CD4-positive, alpha-beta T cell treated with Interleukin-15 for 1 hour (primary cell): ENCODE data around the gene TTC9C.
"Not testable (repeated sequence)": the region's sequence is repeated elsewhere in the genome, so short reads cannot be mapped to it uniquely, and the experiment has no call there.

Source experiments
- DNase-seq: peaks from one replicate; pipeline ENCODE4 v3.0.0-alpha.2; 2020

TTC9C gene, protein sequence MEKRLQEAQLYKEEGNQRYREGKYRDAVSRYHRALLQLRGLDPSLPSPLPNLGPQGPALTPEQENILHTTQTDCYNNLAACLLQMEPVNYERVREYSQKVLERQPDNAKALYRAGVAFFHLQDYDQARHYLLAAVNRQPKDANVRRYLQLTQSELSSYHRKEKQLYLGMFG

DNA sequence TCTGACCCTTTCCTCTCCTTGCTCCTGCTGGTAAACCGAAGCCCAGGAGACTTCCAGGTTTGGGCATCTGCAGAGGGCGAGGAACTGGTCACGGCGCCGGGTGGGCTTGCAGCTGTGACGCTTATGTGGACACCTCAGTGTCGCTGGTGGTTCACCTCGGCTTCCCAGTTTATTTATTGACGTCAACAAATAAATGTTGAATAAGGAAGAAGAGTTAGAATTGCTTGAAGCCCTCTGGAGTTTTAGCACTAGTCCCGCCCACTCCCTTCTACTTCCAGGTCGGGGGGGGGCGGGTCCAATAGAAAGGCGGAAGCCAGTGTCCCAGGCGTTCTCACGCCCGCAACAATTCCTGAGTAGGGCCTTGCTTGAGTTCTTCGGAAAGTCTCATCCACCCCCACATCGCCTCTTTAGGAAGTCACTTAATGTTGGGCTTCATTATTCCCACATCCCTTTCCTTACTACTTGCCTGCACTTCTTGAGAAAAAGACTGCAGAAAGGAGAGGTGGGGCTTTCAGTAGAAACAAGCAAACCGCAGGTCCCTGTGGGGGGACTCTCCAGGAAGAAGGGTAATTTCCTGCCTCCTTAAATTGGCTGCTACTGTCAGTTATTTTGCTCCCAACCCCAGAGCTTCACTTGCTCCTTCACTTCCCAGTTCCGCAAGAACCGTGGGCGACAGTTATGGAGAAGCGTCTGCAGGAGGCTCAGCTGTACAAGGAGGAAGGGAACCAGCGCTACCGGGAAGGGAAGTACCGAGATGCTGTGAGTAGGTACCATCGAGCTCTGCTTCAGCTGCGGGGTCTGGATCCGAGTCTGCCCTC is at the start of gene TTC9C:
TTC9C (plus strand) TSS at position 316 of the 818 bp plus-strand sequence; CDS start at position 679, 363 bp downstream.
- peak; percentile 81 for DNase-seq

DNA sequence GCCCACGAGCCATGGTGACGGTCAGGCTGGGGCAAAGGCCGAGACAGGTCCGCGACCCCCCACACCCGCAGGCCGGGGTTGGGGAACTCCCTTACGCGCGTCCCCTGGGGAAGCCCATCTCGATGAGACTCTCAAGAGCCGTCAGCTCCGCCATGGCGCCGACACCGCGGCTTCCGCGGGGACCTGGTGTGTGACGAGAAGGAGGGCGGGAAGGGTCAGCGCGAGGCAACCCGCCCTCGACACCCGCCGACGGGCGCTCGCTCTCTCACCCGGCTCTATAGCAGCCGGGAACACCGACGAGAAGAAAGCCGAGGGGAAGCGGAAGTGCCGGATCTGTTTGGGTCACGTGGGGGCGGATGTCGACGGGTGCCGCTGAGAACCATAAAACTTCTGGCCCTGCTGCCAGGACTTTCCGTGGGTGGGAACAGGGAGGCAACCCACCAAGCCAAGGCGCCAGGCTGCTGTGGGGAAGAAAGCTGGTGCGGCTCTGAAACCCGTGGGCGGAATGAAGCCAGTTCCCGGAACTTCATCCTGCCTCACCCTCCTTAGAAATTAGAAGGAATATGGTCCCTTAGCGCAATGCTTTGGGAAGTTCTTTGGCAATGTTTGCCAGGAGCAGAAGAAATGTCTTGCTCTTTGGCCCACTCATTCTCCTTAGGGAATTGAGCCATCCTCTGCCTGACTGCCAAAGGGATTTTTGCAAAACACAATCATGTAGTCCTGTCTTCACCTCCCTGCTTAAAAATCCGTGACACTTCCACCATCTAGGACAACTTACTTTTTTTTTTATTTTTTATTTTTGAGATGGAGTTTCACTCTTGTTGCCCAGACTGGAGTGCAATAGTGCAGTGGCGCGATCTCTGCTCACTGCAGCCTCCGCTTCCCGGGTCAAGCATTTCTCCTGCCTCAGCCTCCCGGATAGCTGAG is 49.3 kb upstream of the TTC9C start, which contains the start of gene UBXN1:
UBXN1 (minus strand) TSS at position 304 of the 927 bp plus-strand sequence; CDS start at position 154, 150 bp downstream.
- peak; percentile 84 for DNase-seq

DNA sequence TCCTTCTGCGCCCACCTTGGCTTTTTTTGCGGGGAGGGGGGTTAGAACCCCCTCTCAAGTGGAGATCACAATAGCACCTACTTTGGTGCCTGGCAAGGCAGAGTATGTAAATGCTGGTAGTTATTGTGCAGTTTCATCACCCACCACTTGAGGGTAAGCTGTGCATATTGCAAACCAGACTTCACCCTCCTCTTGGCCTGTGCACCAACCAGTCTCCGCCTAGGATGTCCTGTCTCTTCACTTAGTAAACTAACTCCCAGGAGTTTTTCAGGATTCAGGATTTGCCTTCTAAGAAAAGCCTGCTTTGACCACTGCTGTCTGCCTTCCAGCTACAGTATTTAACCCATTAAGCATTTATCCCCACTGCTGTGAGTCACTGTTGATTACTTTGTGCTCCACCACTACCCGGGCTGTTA is 47.5 kb upstream of the TTC9C start:
- peak; percentile 33 for DNase-seq

DNA sequence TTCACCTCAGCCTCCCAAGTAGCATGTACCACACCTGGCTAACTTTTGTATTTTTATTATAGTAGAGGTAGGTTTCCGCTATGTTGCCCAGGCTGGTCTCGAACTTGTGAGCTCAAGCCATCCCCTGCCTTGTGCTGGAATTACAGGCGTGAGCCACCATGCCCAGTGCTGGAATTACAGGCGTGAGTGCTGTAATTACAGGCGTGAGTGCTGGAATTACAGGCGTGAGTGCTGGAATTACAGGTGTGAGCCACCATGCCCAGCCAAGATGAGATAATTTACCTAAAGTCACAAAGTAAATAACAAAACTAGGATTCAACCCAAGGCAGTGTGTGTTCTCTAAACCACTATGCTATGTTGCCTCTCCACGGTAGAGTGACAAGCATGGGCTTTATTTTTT is 45.8 kb upstream of the TTC9C start:
- no peak for DNase-seq

DNA sequence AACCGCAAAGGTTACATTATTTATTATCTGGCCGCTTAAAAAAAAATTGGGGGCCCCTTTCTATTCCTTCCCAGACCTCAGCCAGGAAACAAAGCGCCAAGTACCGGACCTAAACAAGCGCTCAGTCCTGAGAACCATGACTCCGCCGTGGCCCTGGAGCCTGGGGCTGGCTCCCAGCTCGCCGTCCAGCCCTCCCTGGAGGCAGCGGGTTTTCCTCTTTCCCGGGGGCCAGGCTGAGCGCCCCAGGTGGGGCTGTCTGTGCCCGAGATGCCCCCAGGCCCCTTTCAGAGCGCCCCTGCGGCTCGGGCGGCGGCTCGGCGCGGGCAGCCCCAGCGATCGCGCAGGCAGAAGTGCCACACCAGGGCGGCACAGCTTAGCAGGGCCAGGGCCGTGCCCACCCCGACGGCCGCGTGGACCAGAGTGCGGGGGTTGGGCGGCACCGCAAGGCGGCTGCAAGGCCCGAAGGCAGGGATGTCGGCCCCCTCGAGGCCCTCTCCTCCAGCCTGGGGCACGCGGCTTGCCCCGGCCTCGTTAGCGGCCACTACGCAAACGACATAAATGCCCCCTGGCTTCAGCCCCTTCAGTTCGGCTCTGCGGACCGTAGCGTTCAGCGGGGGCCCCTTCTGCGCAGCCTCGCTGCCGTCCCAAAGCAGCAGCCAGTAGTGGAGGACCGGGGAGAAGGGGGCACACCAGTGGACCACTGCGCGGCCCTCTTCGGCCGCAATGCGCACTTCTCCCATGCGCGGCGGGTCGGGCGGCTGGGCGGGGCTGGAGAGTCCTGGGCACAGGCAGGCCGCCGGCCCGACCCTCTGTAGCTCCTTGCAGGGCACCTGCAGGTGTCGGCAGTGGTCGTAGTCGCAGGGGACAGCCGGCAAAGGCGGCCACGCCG is 40.5 kb upstream of the TTC9C start:
- DNase-seq = no peak

DNA sequence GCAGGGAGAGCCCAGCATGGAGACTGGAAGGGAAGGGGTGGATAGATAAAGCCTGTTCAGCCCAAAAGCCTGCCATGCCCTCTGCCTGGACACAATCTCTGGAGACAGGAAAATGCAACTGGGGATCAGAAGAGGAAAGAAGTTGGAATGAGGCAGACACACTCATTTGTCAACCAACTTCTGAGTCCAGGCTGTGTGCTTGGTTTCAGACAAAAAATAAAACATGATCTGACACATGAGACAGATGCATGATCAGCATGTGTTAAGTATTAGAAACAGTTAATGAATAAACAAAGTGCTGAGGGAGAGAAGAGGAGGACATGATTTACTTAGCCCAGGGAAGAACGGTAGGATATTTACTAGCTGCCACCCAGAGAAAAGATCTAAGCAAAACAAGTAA is 39.8 kb upstream of the TTC9C start:
- no peak for DNase-seq

DNA sequence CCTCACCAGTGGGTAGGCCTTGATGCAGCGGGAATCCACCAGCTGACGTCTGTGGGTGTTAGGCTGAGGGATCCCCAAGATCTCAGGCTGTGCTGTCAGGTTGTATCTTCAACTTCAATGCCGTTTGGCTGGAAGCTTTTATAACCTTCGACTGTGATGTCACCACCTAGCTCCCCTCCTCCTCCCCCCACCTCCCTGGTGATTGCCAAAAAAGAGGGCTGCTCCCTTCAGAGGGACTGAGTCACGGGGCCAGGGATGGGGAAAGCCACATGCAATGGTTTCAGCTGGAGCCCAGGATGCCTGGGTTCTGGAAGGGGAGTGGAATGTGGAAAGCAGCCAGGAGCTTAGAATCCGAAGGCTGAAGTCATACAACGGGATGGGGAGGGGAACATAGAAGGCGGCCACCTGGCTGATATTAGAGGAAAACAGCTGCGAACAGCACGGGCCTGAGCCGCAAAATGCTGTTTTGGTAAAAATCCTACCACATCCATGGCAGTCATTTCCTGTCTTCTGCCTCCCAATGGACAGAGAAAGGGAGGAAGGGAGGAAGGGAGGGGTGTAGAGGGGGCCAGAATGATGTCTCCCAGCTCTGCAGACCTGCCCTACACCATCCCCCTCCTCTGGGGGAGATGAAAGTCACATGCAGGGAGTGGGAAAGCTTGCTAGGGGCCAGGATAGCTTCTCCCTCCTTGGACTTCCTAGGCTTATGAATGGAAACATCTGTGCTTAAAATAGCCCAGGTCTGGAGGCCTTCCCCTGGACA is 38.7 kb upstream of the TTC9C start, which contains the start of gene LRRN4CL:
LRRN4CL (minus strand) TSS at position 110 of the 763 bp plus-strand sequence. CDS start 1,022 bp downstream, outside the sequence.
- DNase-seq = no peak

DNA sequence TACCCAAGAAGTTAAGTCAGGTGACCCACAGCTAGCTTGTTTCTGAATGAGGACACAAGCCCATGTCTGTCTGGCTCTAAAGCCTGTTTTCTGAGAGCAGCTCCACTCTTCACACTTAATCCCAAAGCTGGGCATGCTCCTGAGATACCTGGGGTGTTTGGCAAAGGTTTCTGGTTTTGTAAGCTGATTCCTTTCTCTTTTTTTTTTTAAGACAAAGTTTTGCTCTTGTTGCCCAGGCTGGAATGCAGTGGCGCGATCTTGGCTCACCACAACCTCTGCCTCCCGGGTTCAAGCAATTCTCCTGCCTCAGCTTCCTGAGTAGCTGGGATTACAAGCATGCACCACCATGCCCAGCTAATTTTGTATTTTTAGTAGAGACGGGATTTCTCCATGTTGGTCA is 34.7 kb upstream of the TTC9C start:
- not testable (repeated sequence) for DNase-seq

DNA sequence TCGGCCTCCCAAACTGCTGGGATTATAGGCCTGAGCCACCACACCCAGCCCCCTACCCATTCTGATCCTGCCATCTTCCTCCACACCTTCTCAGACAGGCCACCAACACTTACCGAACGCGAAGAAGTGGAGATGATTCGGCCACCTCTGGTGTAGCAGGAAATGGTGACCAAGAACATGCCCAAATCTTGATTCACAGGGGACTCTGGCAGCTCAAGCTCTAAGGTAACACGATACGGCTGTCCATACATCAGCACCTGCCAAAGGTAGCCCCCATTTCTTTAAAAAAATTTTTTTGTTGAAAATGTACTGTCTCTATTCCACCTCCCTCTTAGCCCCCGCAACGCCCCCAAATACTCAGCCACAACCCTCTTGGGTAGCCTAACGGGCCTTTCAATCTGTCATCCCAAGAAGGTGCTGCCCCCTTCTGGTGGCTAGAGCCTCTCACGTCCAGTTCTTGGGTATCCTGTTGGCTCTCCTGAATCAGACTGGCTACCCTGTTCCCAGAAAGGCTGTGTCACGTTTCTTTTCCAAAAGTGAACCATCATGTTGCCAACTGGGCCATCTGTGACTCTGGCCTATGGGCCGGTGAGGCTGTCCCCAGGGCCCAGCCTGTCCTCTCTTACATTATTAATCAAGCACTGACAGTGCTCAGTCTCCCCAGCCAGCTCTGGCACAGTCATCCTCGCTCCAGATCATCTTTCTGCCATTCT is 33.7 kb upstream of the TTC9C start:
- peak; percentile 77 for DNase-seq

GRCh38 chr11:62702246-62702645 is 26.0 kb upstream of the TTC9C start:
- DNase-seq = peak; percentile 30

- DNase-seq = not testable (repeated sequence)
Measured at GRCh38 chr11:62703921-62704320, 24.4 kb upstream of the TTC9C start.

DNA sequence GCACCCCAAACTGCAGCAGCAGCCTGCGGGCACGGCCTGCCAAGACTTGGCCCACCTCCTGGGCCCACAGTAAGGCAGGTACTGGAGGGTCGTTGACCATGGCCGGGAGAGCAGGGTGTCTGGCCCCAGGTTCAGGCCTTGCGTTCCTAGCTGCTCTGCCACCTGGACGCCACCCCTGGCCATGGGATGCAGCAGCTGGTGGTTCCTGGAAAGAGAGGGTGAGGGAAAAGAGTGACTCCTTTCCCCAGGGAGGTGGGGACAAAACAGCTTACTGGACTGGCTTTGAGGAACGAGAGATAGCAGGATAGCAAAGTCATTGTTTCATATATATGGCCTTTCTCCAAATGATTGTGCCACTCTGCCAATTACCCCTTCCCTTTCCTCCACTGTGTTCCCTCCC is 22.9 kb upstream of the TTC9C start:
- DNase-seq = no peak

- peak; percentile 94 for DNase-seq
Measured at GRCh38 chr11:62705880-62706849, 22.1 kb upstream of the TTC9C start.

- no peak for DNase-seq
Measured at GRCh38 chr11:62706850-62707247, 21.4 kb upstream of the TTC9C start.

- no peak for DNase-seq
Measured at GRCh38 chr11:62707277-62707861, 20.9 kb upstream of the TTC9C start, which contains the start of the genes BSCL2 and GNG3. Gene BSCL2 (minus strand): TSS chr11:62707424. CDS start chr11:62707195, 229 bp downstream. Gene GNG3 (plus strand): TSS chr11:62707676. CDS start chr11:62708296, 620 bp downstream.

DNA sequence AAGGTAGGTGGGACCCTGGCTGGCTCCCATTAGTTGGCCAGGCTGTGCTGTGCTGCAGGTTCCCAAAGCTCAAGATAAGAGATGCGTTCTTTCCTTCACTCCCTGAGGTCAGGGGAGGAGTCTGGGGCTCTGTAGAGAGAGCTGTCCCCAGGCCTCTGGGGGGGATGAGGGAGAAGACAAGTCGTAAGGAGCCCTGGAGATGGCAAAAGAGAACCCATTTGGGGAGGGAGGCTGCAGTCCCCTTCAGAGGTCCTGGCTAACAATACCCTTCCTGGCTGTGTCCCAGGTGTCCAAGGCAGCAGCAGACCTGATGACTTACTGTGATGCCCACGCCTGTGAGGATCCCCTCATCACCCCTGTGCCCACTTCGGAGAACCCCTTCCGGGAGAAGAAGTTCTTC is 19.9 kb upstream of the TTC9C start:
- DNase-seq = no peak

- peak; percentile 55 for DNase-seq
Measured at GRCh38 chr11:62708793-62709192, 19.5 kb upstream of the TTC9C start.

DNA sequence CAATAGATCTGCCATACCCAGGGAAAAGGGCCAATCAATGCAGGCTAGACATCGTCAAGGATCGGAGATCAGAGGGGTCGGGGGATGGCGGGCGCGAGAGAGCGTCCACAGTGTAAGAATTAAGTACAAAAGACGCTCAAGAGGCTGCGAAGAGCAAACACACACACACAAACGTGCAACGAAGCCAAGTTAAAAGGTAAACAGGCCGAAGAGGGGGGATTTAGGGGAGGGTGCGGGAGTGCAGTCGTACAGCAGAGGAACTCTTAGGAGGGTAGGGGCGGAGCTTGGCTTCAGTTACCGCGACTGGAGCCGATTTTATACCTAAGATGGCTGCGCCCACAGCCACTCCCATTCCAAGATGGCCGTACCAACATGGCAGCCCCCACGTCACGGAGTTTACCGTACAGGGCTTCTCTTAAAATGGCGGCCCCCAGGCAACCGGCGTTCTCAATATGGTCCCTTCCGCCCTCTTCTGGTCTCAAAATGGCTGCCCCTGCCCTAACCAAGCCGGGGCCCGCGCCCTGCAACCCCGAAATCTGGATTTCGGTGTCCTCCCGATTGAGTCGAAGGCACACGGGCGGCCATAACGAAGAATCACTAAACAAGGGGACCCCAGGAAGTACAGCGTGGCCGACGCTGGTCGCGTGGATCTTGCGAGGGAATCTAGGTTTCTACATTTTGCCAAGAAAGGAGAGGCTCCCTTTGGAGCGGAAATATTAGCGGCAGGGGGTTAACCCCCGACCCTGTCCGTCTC is 18.9 kb upstream of the TTC9C start:
- DNase-seq = peak; percentile 98
